HEK293 (cell line): ENCODE measurements around the gene RNASEH1.

Source experiments
- ATF2 ChIP-seq: fragments of 450-650 bp; formaldehyde crosslinking; IDR thresholded peaks from 2 replicates; pipeline ENCODE4 v1.5.1; 2016; ENCODE audit warnings: missing biosample characterization, missing genetic modification characterization, low read depth
- BCL11A ChIP-seq: fragments of 450-650 bp; formaldehyde crosslinking; IDR thresholded peaks from 2 replicates; pipeline ENCODE4 v1.5.1; 2016; ENCODE audit warnings: low read depth, missing biosample characterization, missing genetic modification characterization
- CTCF ChIP-seq: fragments of 450-650 bp; formaldehyde crosslinking; IDR thresholded peaks from 2 replicates; pipeline ENCODE4 v1.5.1; 2016; ENCODE audit warnings: missing biosample characterization, missing genetic modification characterization
- HIC1 ChIP-seq: fragments of 450-650 bp; formaldehyde crosslinking; IDR thresholded peaks from 2 replicates; pipeline ENCODE4 v1.5.1; 2016; ENCODE audit warnings: missing biosample characterization, missing genetic modification characterization
- PATZ1 ChIP-seq: fragments of 450-650 bp; formaldehyde crosslinking; IDR thresholded peaks from 2 replicates; pipeline ENCODE4 v1.5.1; 2016; ENCODE audit warnings: missing biosample characterization, missing genetic modification characterization
- REST ChIP-seq: fragments of 450-650 bp; formaldehyde crosslinking; IDR thresholded peaks from 2 replicates; pipeline ENCODE4 v1.5.1; 2016; ENCODE audit warnings: missing biosample characterization, missing genetic modification characterization
- YY1 ChIP-seq: fragments of 450-650 bp; formaldehyde crosslinking; IDR thresholded peaks from 2 replicates; pipeline ENCODE4 v1.5.1; 2018; ENCODE audit warnings: missing biosample characterization, missing genetic modification characterization
- ZBTB17 ChIP-seq: fragments of 450-650 bp; formaldehyde crosslinking; IDR thresholded peaks from 2 replicates; pipeline ENCODE4 v1.5.1; 2016; ENCODE audit warnings: missing biosample characterization, missing genetic modification characterization
- ZBTB7A ChIP-seq: fragments of 450-650 bp; formaldehyde crosslinking; IDR thresholded peaks from 2 replicates; pipeline ENCODE4 v1.5.1; 2016; ENCODE audit warnings: low read depth, missing biosample characterization, missing genetic modification characterization
- ZNF548 ChIP-seq: fragments of 450-650 bp; formaldehyde crosslinking; IDR thresholded peaks from 2 replicates; pipeline ENCODE4 v1.5.1; 2016; ENCODE audit warnings: missing biosample characterization, missing genetic modification characterization
- ZXDB ChIP-seq: fragments of 450-650 bp; formaldehyde crosslinking; IDR thresholded peaks from 2 replicates; pipeline ENCODE4 v1.5.1; 2016; ENCODE audit warnings: missing biosample characterization, missing genetic modification characterization

- 0 out of 2 replicates have a peak, but pooled peaks have one; percentile 18 for TF ChIP-seq CTCF (tag by site-specific recombination)
- no peak for TF ChIP-seq YY1 (tag by site-specific recombination)
- no peak for TF ChIP-seq REST (tag by site-specific recombination)
- no peak for TF ChIP-seq ATF2 (tag by site-specific recombination)
- TF ChIP-seq BCL11A (tag by site-specific recombination): no peak
- no peak for TF ChIP-seq HIC1 (tag by site-specific recombination)
- TF ChIP-seq PATZ1 (tag by site-specific recombination): no peak
- no peak for TF ChIP-seq ZXDB (tag by site-specific recombination)
- TF ChIP-seq ZNF548 (tag by site-specific recombination): no peak
- TF ChIP-seq ZBTB7A (tag by site-specific recombination): no peak
- no peak for TF ChIP-seq ZBTB17
Observed at GRCh38 chr2:3536682-3537632, 21.2 kb downstream of the RNASEH1 start.
